Esophagus muscularis mucosa (tissue), 3 donors: Measurements from ENCODE around the gene BRMS1.

Source experiments
- POLR2A ChIP-seq: fragments of 450-650 bp; IDR thresholded peaks from one replicate; pipeline ENCODE4 v1.6.1; 2017; ENCODE audit warnings: antibody characterized with exemption, moderate library complexity, mild to moderate bottlenecking, low read depth
- TF ChIP-seq, protein P1 (sequence below), 3 experiments: fragments of 200-600 bp in 2 of 3; fragments of 450-650 bp in 1 of 3; sonication (generic) in 2 of 3; IDR thresholded peaks; one replicate each; pipeline ENCODE4 v1.5.1; 2017 to 2019; ENCODE audit warnings: antibody characterized with exemption in 3 of 3, mild to moderate bottlenecking in 2 of 3, moderate library complexity in 1 of 3

DNA sequence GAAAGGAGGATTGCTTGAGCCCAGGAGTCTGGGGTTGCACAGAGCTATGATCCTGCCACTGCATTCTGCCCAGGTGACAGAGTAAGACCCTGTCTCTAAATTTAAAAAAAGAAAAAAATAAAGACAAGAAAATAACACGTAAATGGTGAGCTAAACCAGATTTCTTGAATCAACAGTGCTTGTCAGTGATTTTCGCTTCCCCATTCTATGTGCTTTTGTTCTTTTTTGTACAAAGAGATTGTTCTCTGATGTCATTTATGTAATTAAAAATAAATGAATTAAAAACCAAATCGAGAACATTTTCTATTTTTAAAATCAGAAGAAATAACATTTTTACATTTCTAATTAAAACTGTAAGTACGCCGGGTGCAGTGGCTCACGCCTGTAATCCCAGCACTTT lies 46.4 kb upstream of the BRMS1 start:
- TF ChIP-seq, protein P1, sequence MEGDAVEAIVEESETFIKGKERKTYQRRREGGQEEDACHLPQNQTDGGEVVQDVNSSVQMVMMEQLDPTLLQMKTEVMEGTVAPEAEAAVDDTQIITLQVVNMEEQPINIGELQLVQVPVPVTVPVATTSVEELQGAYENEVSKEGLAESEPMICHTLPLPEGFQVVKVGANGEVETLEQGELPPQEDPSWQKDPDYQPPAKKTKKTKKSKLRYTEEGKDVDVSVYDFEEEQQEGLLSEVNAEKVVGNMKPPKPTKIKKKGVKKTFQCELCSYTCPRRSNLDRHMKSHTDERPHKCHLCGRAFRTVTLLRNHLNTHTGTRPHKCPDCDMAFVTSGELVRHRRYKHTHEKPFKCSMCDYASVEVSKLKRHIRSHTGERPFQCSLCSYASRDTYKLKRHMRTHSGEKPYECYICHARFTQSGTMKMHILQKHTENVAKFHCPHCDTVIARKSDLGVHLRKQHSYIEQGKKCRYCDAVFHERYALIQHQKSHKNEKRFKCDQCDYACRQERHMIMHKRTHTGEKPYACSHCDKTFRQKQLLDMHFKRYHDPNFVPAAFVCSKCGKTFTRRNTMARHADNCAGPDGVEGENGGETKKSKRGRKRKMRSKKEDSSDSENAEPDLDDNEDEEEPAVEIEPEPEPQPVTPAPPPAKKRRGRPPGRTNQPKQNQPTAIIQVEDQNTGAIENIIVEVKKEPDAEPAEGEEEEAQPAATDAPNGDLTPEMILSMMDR (IDR thresholded peaks at IDR 0.05), result no peak
- TF ChIP-seq POLR2A, result no peak
